ENCODE data around the gene NIPAL3. TPM values are rescaled to one million over a fixed set of nuclear protein-coding genes. Genes with fewer than 3 reads are reported as not detected.

The NIPAL3 gene
- 10 to 100 TPM; 16.6 to 31.9 (median 29.4) TPM for total RNA-seq
- total RNA-seq (2013) = 32.2 TPM

- Mint-ChIP-seq H3K27ac (peak within 1 kb of the TSS; percentile 81 to 92), H3K4me3 (peak within 1 kb of the TSS; percentile 98), H3K36me3 (no peaks in the 10 kb centered on the region), H3K27me3 (ENCODE audit: low read depth in 2 of 2) (peaks cover 0 to 8% of the 10 kb centered on the region in 2 donors), H3K4me1 (peaks cover 46 to 48% of the 10 kb centered on the region in 2 donors), H3K9me3 (no peaks in the 10 kb centered on the region)
- H3K4me3 ChIP-seq (ENCODE audit: low read length) = peak within 1 kb of the TSS; percentile 57
- peak within 1 kb of the TSS; percentile 33 for H3K27ac ChIP-seq (ENCODE audit: low read length)
- WGBS (ENCODE audit: insufficient coverage) = 4% methylated on average over 28 of the region's 28 CpGs
- DNase-seq = peak; percentile 94 to 99
- peak; percentile 83 for TF ChIP-seq CTCF (IDR thresholded peaks at IDR 0.05)
- H3K27me3 ChIP-seq (ENCODE audit: control insufficient read depth, insufficient read depth, low read length) = no peaks in the 10 kb centered on the region
- H3K9me3 ChIP-seq (ENCODE audit: control insufficient read depth, insufficient read depth, low read length) = no peaks in the 10 kb centered on the region
- H3K36me3 ChIP-seq (ENCODE audit: control insufficient read depth, insufficient read depth, low read length) = peaks cover 5% of the 10 kb centered on the region
- peaks cover 32% of the 10 kb centered on the region for H3K4me1 ChIP-seq (ENCODE audit: control insufficient read depth, insufficient read depth, low read length)
- intact Hi-C loops (cut with micrococcal nuclease) = loop anchor here (1.0 to 5.0 kb wide), 3 partner anchors 112 to 227 kb away; partner anchors contain the start of gene SRRM1
- peak; percentile 95 to 98 (median 98) for ATAC-seq
Observed at GRCh38 chr1:24415334-24415909, at the start of gene NIPAL3. TSS of gene NIPAL3 (plus strand) at chr1:24415802. CDS start at chr1:24419548, 3,746 bp downstream.

GRCh38 chr1:24366707-24367106, 48.9 kb upstream of the NIPAL3 start:
- Mint-ChIP-seq H3K9me3 (no peaks in the 10 kb centered on the region), H3K4me3 (no peak overlapping the region), H3K27me3 (ENCODE audit: low read depth in 2 of 2) (no peaks in the 10 kb centered on the region), H3K36me3 (no peaks in the 10 kb centered on the region), H3K4me1 (no peaks in the 10 kb centered on the region), H3K27ac (no peak overlapping the region)
- Histone ChIP-seq H3K4me3 (ENCODE audit: low read length) (no peak overlapping the region), H3K27me3 (ENCODE audit: control insufficient read depth, insufficient read depth, low read length) (no peaks in the 10 kb centered on the region), H3K27ac (ENCODE audit: low read length) (no peak overlapping the region), H3K36me3 (ENCODE audit: control insufficient read depth, insufficient read depth, low read length) (no peaks in the 10 kb centered on the region), H3K9me3 (ENCODE audit: control insufficient read depth, insufficient read depth, low read length) (no peaks in the 10 kb centered on the region), H3K4me1 (ENCODE audit: control insufficient read depth, insufficient read depth, low read length) (no peaks in the 10 kb centered on the region)
- intact Hi-C loops (cut with micrococcal nuclease) = no loop called here
- ATAC-seq (no peak), DNase-seq (no peak)
- 95% methylated on average over 9 of the region's 9 CpGs for WGBS (ENCODE audit: insufficient coverage)
- TF ChIP-seq CTCF (IDR thresholded peaks at IDR 0.05) = no peak

GRCh38 chr1:24369199-24369598, 46.4 kb upstream of the NIPAL3 start:
- no peak overlapping the region for H3K27ac ChIP-seq (ENCODE audit: low read length)
- no peak overlapping the region for H3K27ac Mint-ChIP-seq
- H3K9me3 Mint-ChIP-seq = no peaks in the 10 kb centered on the region
- H3K27me3 ChIP-seq (ENCODE audit: control insufficient read depth, insufficient read depth, low read length) = no peaks in the 10 kb centered on the region
- TF ChIP-seq CTCF (IDR thresholded peaks at IDR 0.05) = no peak
- no peaks in the 10 kb centered on the region for H3K27me3 Mint-ChIP-seq (ENCODE audit: low read depth in 2 of 2)
- no peaks in the 10 kb centered on the region for H3K9me3 ChIP-seq (ENCODE audit: control insufficient read depth, insufficient read depth, low read length)
- ATAC-seq = no peak
- no peak overlapping the region for H3K4me3 ChIP-seq (ENCODE audit: low read length)
- H3K4me1 Mint-ChIP-seq = no peaks in the 10 kb centered on the region
- H3K36me3 Mint-ChIP-seq = no peaks in the 10 kb centered on the region
- no peak for DNase-seq
- WGBS (ENCODE audit: insufficient coverage) = 96% methylated on average over 2 of the region's 4 CpGs
- intact Hi-C loops (cut with micrococcal nuclease) = no loop called here
- H3K36me3 ChIP-seq (ENCODE audit: control insufficient read depth, insufficient read depth, low read length) = no peaks in the 10 kb centered on the region
- peaks cover 4% of the 10 kb centered on the region for H3K4me1 ChIP-seq (ENCODE audit: control insufficient read depth, insufficient read depth, low read length)
- H3K4me3 Mint-ChIP-seq = no peak overlapping the region

- Mint-ChIP-seq H3K4me3 (no peak overlapping the region), H3K27me3 (ENCODE audit: low read depth in 2 of 2) (peaks cover 0 to 2% of the 10 kb centered on the region in 2 donors), H3K27ac (no peak overlapping the region), H3K4me1 (no peaks in the 10 kb centered on the region), H3K9me3 (no peaks in the 10 kb centered on the region), H3K36me3 (no peaks in the 10 kb centered on the region)
- DNase-seq = no peak
- Histone ChIP-seq H3K4me3 (ENCODE audit: low read length) (no peak overlapping the region), H3K36me3 (ENCODE audit: control insufficient read depth, insufficient read depth, low read length) (no peaks in the 10 kb centered on the region), H3K9me3 (ENCODE audit: control insufficient read depth, insufficient read depth, low read length) (no peaks in the 10 kb centered on the region), H3K27me3 (ENCODE audit: control insufficient read depth, insufficient read depth, low read length) (no peaks in the 10 kb centered on the region), H3K27ac (ENCODE audit: low read length) (no peak overlapping the region), H3K4me1 (ENCODE audit: control insufficient read depth, insufficient read depth, low read length) (peaks cover 4% of the 10 kb centered on the region)
- no peak for TF ChIP-seq CTCF (IDR thresholded peaks at IDR 0.05)
- intact Hi-C loops (cut with micrococcal nuclease) = no loop called here
- no peak for ATAC-seq
- WGBS (ENCODE audit: insufficient coverage) = 92% methylated on average over 4 of the region's 4 CpGs
Observed at GRCh38 chr1:24369801-24370200, 45.8 kb upstream of the NIPAL3 start.

Measured in natural killer cell (primary cell).